GM18867 (cell line): ENCODE data around the gene CLIP4.
A peak's percentile ranks its signal among the peaks of the same experiment; 100 is the strongest.
"Not testable (repeated sequence)": the region's sequence is repeated elsewhere in the genome, so short reads cannot be mapped to it uniquely, and the experiment has no call there.

Source experiments
- ATAC-seq: cut with Tn5 transposase; IDR thresholded peaks from one replicate; pipeline ENCODE4 v1.9.1; 2021; ENCODE audit warnings: mild to moderate bottlenecking, moderate library complexity; ENCODE audit not compliant: unreplicated experiment

CLIP4 gene, protein sequence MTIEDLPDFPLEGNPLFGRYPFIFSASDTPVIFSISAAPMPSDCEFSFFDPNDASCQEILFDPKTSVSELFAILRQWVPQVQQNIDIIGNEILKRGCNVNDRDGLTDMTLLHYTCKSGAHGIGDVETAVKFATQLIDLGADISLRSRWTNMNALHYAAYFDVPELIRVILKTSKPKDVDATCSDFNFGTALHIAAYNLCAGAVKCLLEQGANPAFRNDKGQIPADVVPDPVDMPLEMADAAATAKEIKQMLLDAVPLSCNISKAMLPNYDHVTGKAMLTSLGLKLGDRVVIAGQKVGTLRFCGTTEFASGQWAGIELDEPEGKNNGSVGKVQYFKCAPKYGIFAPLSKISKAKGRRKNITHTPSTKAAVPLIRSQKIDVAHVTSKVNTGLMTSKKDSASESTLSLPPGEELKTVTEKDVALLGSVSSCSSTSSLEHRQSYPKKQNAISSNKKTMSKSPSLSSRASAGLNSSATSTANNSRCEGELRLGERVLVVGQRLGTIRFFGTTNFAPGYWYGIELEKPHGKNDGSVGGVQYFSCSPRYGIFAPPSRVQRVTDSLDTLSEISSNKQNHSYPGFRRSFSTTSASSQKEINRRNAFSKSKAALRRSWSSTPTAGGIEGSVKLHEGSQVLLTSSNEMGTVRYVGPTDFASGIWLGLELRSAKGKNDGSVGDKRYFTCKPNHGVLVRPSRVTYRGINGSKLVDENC

DNA sequence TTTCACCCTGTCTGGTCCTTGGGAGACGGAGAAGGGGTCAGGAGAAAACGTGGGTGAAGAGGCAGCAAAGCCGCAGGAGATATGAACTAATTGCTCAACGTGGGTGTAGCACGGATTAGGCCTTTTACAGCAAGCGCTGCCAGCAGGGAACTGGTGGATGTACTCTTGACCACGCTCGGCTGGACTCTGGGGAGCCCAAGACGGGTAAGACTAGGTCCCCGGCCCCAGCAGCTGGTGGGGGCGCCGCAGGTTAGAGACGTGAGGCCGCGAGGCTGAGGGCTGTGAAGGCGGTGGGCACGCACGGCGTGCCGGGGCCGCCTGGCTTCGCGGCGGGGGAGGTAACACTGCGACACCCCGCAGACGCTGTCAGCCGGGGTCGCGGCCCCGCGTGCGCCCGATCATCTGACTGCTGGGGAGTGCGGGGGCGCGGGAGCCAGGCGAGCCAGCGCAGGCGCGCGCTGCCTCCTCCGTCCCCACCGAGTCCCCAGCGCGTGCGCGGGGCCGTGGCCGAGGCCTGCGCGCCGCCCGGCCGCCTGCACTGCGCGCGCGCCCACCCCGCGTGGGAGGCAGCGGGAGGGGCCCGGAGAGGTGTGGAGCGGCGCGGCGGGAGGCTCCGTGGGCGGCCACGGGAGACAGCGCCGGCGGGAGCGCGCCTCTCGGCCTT lies at the start of gene CLIP4:
Gene CLIP4, plus strand, starts transcription at position 470 of the 664 bp plus-strand sequence. CDS start 5,974 bp downstream, outside the sequence.
- peak; percentile 63 for ATAC-seq

DNA sequence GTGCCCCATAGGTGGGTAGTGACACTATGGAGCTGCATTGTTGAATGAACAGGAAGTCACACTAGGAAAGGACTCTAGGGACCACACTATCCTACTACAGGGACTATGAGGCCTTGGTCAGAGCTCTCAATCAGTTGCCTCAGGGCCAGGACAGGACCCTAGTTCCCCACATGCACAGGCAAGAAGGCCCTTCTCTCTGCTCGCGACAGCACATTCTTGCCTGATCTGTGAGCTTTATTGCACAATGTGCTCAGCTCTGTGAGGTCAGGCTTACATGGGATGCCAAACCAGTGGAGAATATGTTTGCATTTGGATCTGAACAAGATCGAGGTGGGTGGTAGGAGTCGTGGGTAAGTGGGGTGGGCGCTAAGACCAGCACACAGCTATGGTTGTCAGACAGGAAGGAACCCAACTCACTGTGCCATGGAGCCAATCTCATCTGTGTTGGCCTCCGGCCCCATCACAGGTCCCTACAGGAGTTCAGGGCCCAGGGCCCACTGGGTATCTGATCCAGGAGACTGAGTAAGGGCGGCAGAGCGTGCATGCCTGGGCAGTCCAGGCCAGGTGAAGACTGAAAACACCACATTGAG lies 48.8 kb upstream of the CLIP4 start:
- no peak for ATAC-seq

DNA sequence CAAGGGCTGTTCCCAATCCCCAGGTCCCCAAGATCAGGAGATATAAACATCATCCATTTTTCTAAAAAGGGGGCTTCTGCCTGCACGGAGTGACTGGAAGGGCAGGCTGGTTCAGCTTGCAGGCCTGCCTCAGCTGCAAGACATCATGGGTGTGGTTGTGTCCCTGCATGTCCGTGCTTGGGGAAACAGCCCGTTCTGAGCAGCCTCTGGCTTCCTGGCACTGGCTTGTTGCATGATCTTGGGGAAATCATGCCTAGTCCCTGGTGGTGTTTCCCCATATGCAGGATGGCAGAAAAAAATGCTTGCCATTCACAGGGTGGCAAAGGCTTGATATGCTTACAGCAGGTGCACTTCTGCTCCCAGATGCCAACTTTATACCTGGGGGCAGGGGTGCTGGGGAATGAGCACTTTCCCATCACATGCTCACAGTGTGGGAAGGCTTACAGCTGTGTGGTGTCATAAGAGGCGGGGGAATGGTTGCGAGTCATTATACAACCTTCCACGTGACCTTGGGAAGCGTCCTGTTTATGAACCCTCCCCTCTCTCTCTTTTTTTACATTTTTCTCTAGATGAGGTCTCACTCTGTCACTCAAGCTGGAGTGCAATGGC lies 48.1 kb upstream of the CLIP4 start:
- no peak for ATAC-seq

DNA sequence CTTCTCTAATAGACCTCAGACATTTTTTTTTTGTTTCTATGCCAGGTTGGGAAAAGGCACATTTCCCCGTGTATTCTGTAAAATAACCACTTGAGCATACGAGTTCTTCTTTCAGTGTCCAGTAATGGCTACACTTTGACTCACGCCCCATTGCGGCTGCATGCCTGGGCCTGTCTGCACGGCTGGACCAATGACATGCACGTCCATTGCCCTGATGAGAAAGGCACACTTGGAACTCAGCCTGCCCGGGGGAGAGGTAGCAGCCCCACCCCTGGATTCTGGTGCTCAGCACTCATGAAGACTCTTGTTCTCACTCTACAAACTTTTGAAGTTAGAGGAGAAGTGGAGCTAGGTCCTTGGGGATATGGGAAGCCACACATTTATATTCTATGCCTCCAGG lies 46.7 kb upstream of the CLIP4 start:
- no peak for ATAC-seq

DNA sequence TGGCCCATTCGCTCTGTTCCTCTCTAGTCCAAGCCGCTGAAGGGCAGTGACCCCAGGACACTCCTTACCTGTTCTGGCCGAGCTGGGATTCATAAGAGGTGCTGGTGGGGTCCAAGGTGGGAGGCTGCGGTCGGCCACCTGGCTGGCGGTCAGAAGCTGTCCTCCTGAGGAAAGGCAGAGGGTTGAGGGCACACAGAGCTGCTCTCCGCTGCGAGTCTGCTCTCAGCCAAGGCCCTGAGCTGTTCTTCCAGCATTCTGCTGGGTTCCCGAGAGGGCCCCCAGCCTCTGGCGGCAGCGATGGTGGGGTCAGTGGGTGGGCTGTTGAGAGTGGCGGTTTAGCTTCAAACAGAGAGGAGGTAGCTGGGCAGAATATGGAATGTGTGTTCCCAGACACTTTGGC lies 44.7 kb upstream of the CLIP4 start:
- ATAC-seq = no peak

DNA sequence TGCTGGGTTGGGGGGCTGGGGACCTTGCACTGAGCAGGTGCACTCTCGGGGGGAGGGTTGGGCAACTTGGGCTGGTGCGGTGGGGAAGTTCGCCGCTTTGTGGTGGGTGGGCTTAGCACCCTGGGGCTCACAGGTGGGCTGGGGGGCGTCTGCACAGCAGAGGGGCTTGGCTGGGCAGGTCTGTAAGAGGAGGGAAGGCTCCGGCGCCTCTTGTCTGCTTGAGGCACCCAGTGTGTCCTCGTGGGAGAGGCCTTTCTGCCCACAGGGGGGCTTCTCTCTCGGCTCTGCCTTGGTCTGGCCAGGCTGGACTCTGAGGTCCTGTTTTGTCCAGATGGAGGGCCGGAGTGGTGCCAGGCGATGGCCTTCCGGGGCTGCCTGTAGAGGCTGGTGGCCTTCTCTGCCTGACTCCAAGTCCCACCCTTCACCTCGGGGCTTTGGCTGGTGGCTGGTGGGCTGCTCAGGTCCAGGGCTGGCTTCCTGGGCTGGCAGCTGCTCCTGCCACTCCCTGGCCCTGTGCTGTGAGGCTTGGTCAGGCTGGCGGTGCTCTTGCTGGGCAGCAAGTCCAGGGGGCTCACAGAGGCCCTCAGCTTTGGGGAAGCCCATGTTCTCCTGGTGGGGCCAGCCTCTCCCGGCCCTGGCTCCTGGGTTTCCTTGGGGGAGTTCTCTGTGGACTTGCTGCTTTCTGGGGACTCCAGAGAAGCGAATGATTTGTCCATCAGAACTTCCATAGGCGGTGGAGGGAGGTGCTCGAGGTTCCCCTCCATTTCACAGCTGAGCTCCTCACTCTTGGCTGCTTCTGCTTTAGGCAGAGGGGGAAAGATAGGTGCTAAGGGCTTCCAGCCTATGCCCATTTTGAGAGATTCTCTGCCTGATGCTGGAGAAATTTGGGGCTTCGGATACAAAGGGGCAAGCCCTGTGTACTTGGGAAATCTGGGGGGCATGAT lies 43.9 kb upstream of the CLIP4 start:
- ATAC-seq = no peak

DNA sequence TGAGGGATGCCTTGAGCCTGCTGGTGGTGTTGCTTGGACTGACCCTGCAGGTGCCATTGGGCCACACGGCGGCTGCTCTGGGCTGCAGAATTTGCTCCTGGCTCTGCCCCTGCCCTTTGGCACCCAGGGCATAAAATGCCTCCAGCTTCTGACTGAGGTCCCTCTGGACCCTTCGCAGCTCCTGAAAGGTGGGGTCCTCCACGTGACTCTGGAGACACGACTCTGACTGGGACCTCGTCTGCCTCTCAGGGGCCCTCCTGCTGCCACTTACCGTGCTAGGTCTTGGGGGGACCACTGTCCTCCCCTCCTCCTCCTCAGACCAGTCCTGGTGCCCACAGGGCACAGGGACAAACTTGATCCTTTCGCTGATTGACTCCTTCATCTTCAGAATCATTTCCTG lies 43.0 kb upstream of the CLIP4 start:
- no peak for ATAC-seq

DNA sequence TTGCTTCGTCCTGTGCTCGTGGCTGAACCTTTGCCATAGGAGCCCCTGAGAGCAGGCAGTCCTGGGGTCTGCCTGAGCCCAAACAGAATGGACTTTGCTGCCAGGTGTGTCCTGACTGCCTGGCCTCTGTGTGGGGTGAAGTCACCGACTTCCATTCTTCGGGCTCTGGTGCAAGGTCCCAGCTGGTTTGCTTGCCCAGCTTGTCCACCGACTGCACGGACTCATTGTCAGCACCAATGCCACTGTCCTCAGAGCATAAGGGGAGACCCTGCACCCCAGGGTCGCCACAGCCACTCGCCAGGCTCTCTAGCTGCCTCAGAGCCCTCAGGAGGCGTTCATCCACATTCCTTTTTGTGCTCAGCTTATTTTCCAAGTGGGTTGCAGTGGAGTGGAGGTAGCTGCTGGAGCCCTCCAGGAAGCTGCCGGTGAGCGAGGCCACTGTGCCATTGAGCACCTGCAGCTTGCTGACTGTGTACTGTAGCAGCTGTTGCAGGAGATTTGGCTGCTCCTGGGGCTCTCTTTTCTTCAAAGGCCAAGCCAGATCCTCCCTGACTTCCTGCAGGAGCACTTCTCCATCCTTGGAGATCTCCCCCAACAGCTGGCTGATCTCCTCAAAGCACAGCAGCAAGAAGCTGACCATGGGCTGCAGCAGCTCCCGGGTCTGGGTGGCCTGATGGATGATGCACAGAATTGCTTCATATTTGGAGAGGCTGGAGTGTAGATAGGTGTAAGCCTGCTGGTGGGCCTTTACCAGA lies 42.1 kb upstream of the CLIP4 start:
- no peak for ATAC-seq

DNA sequence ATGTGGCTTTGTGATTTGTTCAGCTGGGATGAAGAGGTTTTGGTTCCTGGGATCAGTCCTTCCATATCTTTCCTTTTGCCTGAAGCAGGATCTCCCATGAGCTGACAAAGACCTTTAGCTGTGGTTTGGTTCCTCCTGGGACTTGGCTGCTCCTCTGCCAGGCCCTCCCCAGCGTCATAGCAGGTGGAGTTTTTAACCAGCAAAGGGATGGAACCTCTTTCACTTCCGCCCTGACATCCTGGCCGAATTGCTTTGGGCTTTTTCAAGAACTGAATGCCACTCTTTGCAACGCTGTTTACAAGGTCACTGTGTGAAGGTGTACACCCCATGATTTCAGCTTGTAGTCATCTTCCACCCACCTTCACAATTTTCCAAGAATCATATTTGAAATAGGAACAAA lies 41.3 kb upstream of the CLIP4 start:
- no peak for ATAC-seq

DNA sequence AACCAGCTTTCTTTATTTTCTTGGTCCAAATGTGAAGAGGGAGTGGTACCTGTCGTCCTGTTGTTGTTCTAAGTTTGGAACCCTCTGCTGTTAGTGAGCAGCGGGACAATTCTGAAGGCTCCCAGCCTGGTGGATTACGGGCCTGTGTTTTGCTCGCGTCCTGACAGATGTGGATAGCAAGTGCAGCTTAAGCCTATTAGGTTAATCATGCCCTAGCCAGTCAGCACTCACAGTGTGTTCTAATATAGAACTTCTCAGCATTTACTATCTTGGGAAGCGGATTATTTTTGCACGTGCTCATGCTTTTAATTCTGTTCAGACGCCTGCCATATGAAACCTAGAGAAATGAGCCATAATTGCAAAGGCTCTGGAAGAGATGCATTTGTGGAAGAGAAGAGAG lies 40.8 kb upstream of the CLIP4 start, which contains the start of gene PCARE:
Gene PCARE, minus strand, starts transcription at position 113 of the 400 bp plus-strand sequence. CDS start 262 bp downstream, outside the sequence.
- no peak for ATAC-seq

DNA sequence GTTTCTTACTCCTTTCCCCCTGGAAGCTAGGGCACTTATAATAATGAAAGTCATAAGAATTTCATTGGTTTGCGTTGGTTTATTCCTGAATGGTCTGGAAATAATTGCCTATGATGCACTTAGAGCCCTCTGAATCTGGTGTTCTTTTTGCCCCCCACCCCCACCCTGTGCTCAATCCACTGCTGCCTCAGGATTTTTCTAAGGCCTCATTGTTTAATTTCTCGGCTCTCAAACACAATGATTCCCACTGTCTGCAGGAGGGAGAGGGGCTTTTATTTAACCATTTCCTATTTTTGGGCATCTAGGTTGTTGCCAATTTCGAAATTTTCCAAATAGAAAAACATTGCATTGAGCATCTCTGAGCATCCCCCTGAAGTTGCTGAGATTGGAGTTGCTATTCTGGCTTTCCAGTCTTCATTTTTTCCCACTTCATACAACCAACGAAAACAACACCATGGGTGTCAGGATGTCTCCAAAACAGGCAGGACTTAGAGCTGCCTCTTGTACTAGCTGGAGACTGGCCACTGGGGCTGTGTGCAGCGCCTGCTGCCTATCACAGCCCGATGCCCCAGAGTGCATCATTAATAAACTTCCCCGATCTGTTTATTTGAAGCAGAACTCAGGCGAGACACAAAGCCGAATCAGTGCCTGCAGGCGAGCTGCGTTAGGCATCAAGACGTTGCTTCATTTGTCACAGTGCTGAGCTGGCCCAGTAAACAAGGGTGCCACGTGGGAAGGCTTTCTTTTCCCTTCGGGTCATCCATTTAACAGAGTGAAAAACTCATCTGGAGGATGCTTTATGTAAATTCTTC lies 39.1 kb upstream of the CLIP4 start:
- no peak for ATAC-seq

DNA sequence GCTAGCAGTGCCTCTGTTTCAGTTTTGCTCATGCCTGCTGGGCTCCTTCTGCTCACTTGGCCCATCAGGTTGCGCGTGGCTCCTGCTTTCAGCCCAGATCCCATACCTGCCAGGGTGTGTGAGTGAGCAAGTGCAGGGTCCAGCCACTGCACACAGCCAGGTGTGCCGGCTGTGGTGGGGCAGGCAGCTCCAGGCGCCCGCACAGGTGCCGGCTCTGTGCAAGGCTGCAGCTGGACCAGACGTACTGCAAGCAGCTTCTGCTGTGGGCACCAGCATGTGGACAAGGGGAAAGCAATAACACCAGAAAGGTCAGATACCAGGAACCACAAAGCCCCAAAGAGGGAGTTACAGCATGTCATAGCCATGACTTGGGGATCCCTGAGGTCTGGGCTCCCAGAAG lies 35.3 kb upstream of the CLIP4 start:
- no peak for ATAC-seq

DNA sequence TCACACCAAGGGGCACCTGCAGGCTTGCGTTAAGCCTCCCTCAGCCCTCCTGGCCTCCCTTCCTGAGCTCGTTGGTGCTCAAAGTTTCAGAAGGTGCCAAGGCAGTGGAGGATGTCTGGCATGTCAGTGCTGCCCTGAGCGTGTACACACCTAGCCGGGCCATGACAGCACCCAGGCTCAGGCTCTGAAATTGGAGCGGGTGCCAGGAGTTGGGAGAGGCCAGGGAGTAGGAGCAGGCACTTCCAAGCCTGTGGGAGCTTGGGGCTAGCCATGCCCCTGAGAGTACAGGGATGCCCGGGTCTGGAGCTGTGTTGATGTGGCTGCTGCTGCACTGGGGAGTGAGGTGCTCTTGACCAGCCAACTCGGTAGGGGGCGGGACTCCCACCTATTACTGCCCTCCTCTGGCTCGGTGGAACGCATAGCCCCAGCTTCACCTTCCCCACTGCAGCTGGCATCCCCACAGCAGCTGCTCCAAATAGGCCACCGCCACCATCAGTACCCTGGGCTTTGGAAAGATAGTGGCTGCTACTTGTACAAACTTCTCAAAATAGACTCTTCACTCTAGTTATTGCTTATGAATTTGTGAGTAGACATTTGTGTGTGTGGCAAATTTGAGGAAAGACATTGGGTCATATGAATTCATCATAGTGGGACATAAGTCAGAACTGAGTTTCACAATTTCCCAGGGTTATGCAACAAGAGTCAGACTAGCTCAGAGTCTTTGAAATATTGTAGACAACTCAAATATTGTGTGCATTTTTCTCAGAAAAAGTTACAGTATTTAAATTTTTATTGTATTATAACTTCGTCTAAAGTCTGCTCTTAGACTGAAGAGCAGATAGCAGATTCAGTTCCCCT lies 34.1 kb upstream of the CLIP4 start:
- no peak for ATAC-seq

DNA sequence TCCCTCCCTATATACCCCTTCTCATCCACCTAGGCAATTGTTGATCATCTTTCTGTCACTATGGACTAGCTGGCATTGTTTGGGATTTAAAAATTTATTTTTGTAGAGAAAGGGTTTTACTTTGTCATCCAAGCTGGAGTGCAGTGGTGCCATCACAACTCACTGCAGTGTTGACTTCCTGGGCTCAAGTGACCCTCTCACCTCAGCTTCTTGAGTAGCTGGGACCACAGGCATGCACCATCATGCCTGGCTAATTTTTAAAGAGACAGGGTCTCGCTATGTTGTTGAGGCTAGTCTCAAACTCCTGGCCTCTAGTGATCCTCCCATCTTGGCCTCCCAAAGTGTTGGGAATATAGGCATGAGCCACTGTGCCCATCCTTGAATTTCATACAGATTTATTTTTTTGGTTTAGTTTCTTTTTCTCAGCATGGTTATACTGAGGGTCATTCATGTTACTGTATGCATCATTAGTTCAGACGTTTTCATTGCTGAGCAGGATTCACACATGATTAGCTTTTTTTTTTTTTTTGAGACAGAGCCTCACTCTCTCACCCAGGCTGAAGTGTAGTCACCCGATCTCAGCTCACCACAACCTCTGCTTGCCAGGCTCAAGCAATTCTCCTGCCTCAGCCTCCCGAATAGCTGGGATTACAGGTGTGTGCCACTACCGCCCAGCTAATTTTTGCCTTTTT lies 32.3 kb upstream of the CLIP4 start:
- peak; percentile 50 for ATAC-seq

DNA sequence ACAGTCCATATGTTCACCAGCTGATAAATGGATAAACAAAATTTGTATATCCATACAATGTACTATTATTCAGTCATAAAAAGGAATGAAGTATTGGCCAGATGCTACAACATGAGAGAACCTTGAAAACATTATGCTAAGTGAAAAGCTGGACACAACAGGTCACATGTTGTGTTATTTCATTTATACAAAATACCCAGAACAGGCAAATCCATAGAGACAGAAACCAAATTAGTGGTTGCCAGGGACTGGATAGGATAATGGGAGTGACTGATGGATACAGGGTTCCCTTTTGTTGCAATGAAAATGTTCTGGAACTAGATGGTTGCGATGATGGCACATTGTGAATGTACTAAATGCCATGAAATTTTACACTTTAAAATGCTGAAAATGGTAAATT lies 30.7 kb upstream of the CLIP4 start:
- ATAC-seq = no peak

DNA sequence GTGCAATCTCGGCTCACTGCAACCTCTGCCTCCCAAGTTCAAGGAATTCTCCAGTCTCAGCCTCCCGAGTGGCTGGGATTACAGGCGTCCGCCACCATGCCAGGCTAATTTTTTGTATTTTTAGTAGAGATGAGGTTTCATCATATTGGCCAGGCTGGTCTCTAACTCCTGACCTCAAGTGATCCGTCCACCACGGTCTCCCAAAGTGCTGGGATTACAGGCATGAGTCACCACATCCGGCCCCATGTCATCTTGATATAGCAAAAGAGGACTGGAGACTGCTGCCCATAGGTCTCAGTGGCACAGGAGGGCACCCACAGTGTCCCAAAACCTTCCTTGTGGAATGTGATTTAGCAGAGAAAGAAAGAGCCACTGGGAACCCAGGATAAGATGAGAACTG lies 24.9 kb upstream of the CLIP4 start:
- not testable (repeated sequence) for ATAC-seq

DNA sequence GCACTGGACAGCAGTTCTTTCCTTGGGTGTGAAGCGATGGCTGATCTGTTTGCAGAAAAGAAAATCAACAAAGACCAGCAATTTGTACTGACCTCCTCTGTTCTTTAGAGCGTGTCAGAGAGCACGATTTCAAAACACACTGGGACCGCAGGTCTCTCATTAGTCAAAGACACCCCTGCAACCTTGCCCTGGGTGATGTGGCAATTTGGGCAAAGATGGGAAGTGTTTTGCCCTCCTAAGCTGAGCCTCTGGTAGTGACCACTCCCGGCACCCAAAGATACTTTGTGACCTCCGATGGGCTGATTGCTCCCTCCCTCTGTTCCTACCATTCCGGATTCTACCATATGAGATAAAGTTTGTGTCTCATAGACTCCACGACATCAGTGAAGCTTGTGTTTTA lies 18.2 kb upstream of the CLIP4 start:
- ATAC-seq = no peak
